A673 (cell line): ENCODE results near the gene SMIM44.

Experiments
- CTCF ChIP-seq: fragments of 300-800, 200-600 bp; sonication (generic); conservative IDR thresholded peaks from 2 replicates; pipeline ENCODE4 v1.5.1; 2017; ENCODE audit warnings: low read depth, mild to moderate bottlenecking, antibody characterized with exemption, low read length, moderate library complexity, mixed read lengths
- EZH2 ChIP-seq: fragments of 200-600 bp; sonication (generic); IDR thresholded peaks from 2 replicates; pipeline ENCODE4 v1.6.1; 2017; ENCODE audit warnings: borderline replicate concordance, low read depth, mild to moderate bottlenecking, mixed read lengths, antibody characterized with exemption, low read length; ENCODE audit not compliant: poor library complexity, severe bottlenecking

GRCh38 chr19:3518255-3518654 lies 35.0 kb upstream of the SMIM44 start:
- TF ChIP-seq CTCF = no peak
- no peak for TF ChIP-seq EZH2
